Measurements from ENCODE around the gene ANKRD9.

The ANKRD9 gene

GRCh38 chr14:102508774-102509745 lies 516 bp downstream of the ANKRD9 start:
- no peak for TF ChIP-seq POU6F1 (CRISPR knock-in tag; IDR thresholded peaks at IDR 0.05; ENCODE audit: borderline replicate concordance, low read depth)
- TF ChIP-seq CREB5 (CRISPR knock-in tag; IDR thresholded peaks at IDR 0.05; ENCODE audit: low read depth): no peak
- no peak for TF ChIP-seq ZNF70 (CRISPR knock-in tag; IDR thresholded peaks at IDR 0.05)
- no peak for TF ChIP-seq ESRRG (CRISPR knock-in tag; IDR thresholded peaks at IDR 0.05)
- TF ChIP-seq ZFP3 (CRISPR knock-in tag; IDR thresholded peaks at IDR 0.05): no peak
- no peak for TF ChIP-seq PATZ1 (CRISPR knock-in tag; IDR thresholded peaks at IDR 0.05; ENCODE audit: borderline replicate concordance)
- TF ChIP-seq TOX (CRISPR knock-in tag; IDR thresholded peaks at IDR 0.05; ENCODE audit: borderline replicate concordance): no peak
- no peak for TF ChIP-seq TCF4 (CRISPR knock-in tag; IDR thresholded peaks at IDR 0.05; ENCODE audit: borderline replicate concordance)
- no peak for TF ChIP-seq GLIS3 (CRISPR knock-in tag; IDR thresholded peaks at IDR 0.05)
- no peak for TF ChIP-seq ISL1 (CRISPR knock-in tag; IDR thresholded peaks at IDR 0.05)
- TF ChIP-seq, protein P1, sequence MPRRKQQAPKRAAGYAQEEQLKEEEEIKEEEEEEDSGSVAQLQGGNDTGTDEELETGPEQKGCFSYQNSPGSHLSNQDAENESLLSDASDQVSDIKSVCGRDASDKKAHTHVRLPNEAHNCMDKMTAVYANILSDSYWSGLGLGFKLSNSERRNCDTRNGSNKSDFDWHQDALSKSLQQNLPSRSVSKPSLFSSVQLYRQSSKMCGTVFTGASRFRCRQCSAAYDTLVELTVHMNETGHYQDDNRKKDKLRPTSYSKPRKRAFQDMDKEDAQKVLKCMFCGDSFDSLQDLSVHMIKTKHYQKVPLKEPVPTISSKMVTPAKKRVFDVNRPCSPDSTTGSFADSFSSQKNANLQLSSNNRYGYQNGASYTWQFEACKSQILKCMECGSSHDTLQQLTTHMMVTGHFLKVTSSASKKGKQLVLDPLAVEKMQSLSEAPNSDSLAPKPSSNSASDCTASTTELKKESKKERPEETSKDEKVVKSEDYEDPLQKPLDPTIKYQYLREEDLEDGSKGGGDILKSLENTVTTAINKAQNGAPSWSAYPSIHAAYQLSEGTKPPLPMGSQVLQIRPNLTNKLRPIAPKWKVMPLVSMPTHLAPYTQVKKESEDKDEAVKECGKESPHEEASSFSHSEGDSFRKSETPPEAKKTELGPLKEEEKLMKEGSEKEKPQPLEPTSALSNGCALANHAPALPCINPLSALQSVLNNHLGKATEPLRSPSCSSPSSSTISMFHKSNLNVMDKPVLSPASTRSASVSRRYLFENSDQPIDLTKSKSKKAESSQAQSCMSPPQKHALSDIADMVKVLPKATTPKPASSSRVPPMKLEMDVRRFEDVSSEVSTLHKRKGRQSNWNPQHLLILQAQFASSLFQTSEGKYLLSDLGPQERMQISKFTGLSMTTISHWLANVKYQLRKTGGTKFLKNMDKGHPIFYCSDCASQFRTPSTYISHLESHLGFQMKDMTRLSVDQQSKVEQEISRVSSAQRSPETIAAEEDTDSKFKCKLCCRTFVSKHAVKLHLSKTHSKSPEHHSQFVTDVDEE (CRISPR knock-in tag; IDR thresholded peaks at IDR 0.05): no peak
- TF ChIP-seq ZNF565 (CRISPR knock-in tag; conservative IDR thresholded peaks at IDR 0.05; ENCODE audit: low read depth): no peak
- no peak for TF ChIP-seq ZC3H10 (CRISPR knock-in tag; IDR thresholded peaks at IDR 0.05)
- no peak for TF ChIP-seq CSDC2 (CRISPR knock-in tag; IDR thresholded peaks at IDR 0.05)
- peak; percentile 14 for ATAC-seq

- no peak for ATAC-seq
- TF ChIP-seq ZNF70 (CRISPR knock-in tag; IDR thresholded peaks at IDR 0.05) (no peak), PATZ1 (CRISPR knock-in tag; IDR thresholded peaks at IDR 0.05; ENCODE audit: borderline replicate concordance) (no peak), ESRRG (CRISPR knock-in tag; IDR thresholded peaks at IDR 0.05) (no peak), SNAI2 (CRISPR knock-in tag; IDR thresholded peaks at IDR 0.05) (no peak)
Observed at GRCh38 chr14:102508410-102508773, 1.2 kb downstream of the ANKRD9 start.

- TF ChIP-seq BACH2 (CRISPR knock-in tag; IDR thresholded peaks at IDR 0.05; ENCODE audit: borderline replicate concordance) (no peak), ZNF8 (CRISPR knock-in tag; IDR thresholded peaks at IDR 0.05) (no peak), CSDC2 (CRISPR knock-in tag; IDR thresholded peaks at IDR 0.05) (no peak), ZNF70 (CRISPR knock-in tag; IDR thresholded peaks at IDR 0.05) (no peak), SNAI2 (CRISPR knock-in tag; IDR thresholded peaks at IDR 0.05) (no peak), ZFP3 (CRISPR knock-in tag; IDR thresholded peaks at IDR 0.05) (no peak), RARB (CRISPR knock-in tag; IDR thresholded peaks at IDR 0.05) (no peak), OSR1 (CRISPR knock-in tag; IDR thresholded peaks at IDR 0.05) (no peak), TOX (CRISPR knock-in tag; IDR thresholded peaks at IDR 0.05; ENCODE audit: borderline replicate concordance) (no peak), PPARA (CRISPR knock-in tag; IDR thresholded peaks at IDR 0.05; ENCODE audit: borderline replicate concordance) (no peak), TCF4 (CRISPR knock-in tag; IDR thresholded peaks at IDR 0.05; ENCODE audit: borderline replicate concordance) (no peak), CSRNP3 (CRISPR knock-in tag; IDR thresholded peaks at IDR 0.05) (no peak), ZC3H10 (CRISPR knock-in tag; IDR thresholded peaks at IDR 0.05) (no peak), ISL1 (CRISPR knock-in tag; IDR thresholded peaks at IDR 0.05) (no peak), ESRRG (CRISPR knock-in tag; IDR thresholded peaks at IDR 0.05) (no peak)
- TF ChIP-seq, protein P1 (CRISPR knock-in tag; IDR thresholded peaks at IDR 0.05): no peak
- ATAC-seq: no peak
Observed at GRCh38 chr14:102507857-102508312, 1.7 kb downstream of the ANKRD9 start.
